ENCODE results near the gene EPHA5. TPM values are rescaled to one million over a fixed set of nuclear protein-coding genes. Genes with fewer than 3 reads are reported as not detected.

The EPHA5 gene
- total RNA-seq, 2 experiments from 2014 or later = not detected

GRCh38 chr4:65453398-65453797 is 216.9 kb downstream of the EPHA5 start:
- Mint-ChIP-seq H3K9me3 (peaks cover 2% of the 10 kb centered on the region), H3K27me3 (ENCODE audit: low read depth) (no peaks in the 10 kb centered on the region), H3K4me3 (no peak overlapping the region), H3K36me3 (ENCODE audit: low read depth) (no peaks in the 10 kb centered on the region), H3K27ac (no peak overlapping the region), H3K4me1 (ENCODE audit: low read depth) (no peaks in the 10 kb centered on the region)
- CTCF ChIA-PET = no interaction called here
- intact Hi-C loops (cut with micrococcal nuclease) = no loop called here
- no peak for DNase-seq

GRCh38 chr4:65450899-65451298 is 219.4 kb downstream of the EPHA5 start:
- CTCF ChIA-PET = no interaction called here
- no peaks in the 10 kb centered on the region for H3K27me3 Mint-ChIP-seq (ENCODE audit: low read depth)

GRCh38 chr4:65437102-65437501 is 233.2 kb downstream of the EPHA5 start:
- Mint-ChIP-seq H3K27me3 (ENCODE audit: low read depth) (no peaks in the 10 kb centered on the region), H3K4me1 (ENCODE audit: low read depth) (no peaks in the 10 kb centered on the region), H3K9me3 (peaks cover 3% of the 10 kb centered on the region), H3K4me3 (no peak overlapping the region), H3K36me3 (ENCODE audit: low read depth) (no peaks in the 10 kb centered on the region), H3K27ac (no peak overlapping the region)
- no peak for DNase-seq
- intact Hi-C loops (cut with micrococcal nuclease) = no loop called here
- CTCF ChIA-PET = no interaction called here

More at GRCh38 chr4:65450899-65451298, 219.4 kb downstream of the EPHA5 start:
- Mint-ChIP-seq H3K4me3 (no peak overlapping the region), H3K4me1 (ENCODE audit: low read depth) (no peaks in the 10 kb centered on the region), H3K9me3 (peaks cover 2% of the 10 kb centered on the region), H3K27ac (no peak overlapping the region), H3K36me3 (ENCODE audit: low read depth) (no peaks in the 10 kb centered on the region)
- DNase-seq = no peak
- intact Hi-C loops (cut with micrococcal nuclease) = no loop called here

GRCh38 chr4:65422109-65422508 is 248.2 kb downstream of the EPHA5 start:
- Mint-ChIP-seq H3K27ac (no peak overlapping the region), H3K36me3 (ENCODE audit: low read depth) (no peaks in the 10 kb centered on the region), H3K27me3 (ENCODE audit: low read depth) (no peaks in the 10 kb centered on the region), H3K9me3 (peaks cover 4% of the 10 kb centered on the region), H3K4me3 (no peak overlapping the region), H3K4me1 (ENCODE audit: low read depth) (no peaks in the 10 kb centered on the region)
- DNase-seq = no peak
- intact Hi-C loops (cut with micrococcal nuclease) = no loop called here
- CTCF ChIA-PET = no interaction called here

GRCh38 chr4:65420036-65420435 is 250.3 kb downstream of the EPHA5 start:
- no peak for DNase-seq
- Mint-ChIP-seq H3K4me1 (ENCODE audit: low read depth) (no peaks in the 10 kb centered on the region), H3K27me3 (ENCODE audit: low read depth) (no peaks in the 10 kb centered on the region), H3K36me3 (ENCODE audit: low read depth) (no peaks in the 10 kb centered on the region), H3K4me3 (no peak overlapping the region), H3K9me3 (no peaks in the 10 kb centered on the region), H3K27ac (no peak overlapping the region)
- CTCF ChIA-PET = no interaction called here
- intact Hi-C loops (cut with micrococcal nuclease) = no loop called here

GRCh38 chr4:65416891-65417290 is 253.4 kb downstream of the EPHA5 start:
- H3K4me3 Mint-ChIP-seq = no peak overlapping the region
- no peaks in the 10 kb centered on the region for H3K36me3 Mint-ChIP-seq (ENCODE audit: low read depth)
- CTCF ChIA-PET = no interaction called here
- no peak overlapping the region for H3K27ac Mint-ChIP-seq
- intact Hi-C loops (cut with micrococcal nuclease) = no loop called here
- no peaks in the 10 kb centered on the region for H3K27me3 Mint-ChIP-seq (ENCODE audit: low read depth)
- H3K9me3 Mint-ChIP-seq = no peaks in the 10 kb centered on the region
- no peak for DNase-seq
- no peaks in the 10 kb centered on the region for H3K4me1 Mint-ChIP-seq (ENCODE audit: low read depth)

GRCh38 chr4:65407483-65407882 is 262.8 kb downstream of the EPHA5 start:
- no peak overlapping the region for H3K27ac Mint-ChIP-seq
- H3K27me3 Mint-ChIP-seq (ENCODE audit: low read depth) = no peaks in the 10 kb centered on the region
- H3K36me3 Mint-ChIP-seq (ENCODE audit: low read depth) = no peaks in the 10 kb centered on the region
- DNase-seq = no peak
- no peaks in the 10 kb centered on the region for H3K4me1 Mint-ChIP-seq (ENCODE audit: low read depth)
- intact Hi-C loops (cut with micrococcal nuclease) = no loop called here
- H3K9me3 Mint-ChIP-seq = peaks cover 3% of the 10 kb centered on the region
- CTCF ChIA-PET = no interaction called here
- no peak overlapping the region for H3K4me3 Mint-ChIP-seq

GRCh38 chr4:65401083-65401482 is 269.2 kb downstream of the EPHA5 start:
- no peak overlapping the region for H3K4me3 Mint-ChIP-seq
- intact Hi-C loops (cut with micrococcal nuclease) = no loop called here
- H3K27me3 Mint-ChIP-seq (ENCODE audit: low read depth) = no peaks in the 10 kb centered on the region
- peaks cover 1% of the 10 kb centered on the region for H3K9me3 Mint-ChIP-seq
- no peak for DNase-seq
- CTCF ChIA-PET = no interaction called here
- H3K27ac Mint-ChIP-seq = no peak overlapping the region
- H3K4me1 Mint-ChIP-seq (ENCODE audit: low read depth) = no peaks in the 10 kb centered on the region
- H3K36me3 Mint-ChIP-seq (ENCODE audit: low read depth) = no peaks in the 10 kb centered on the region

GRCh38 chr4:65399084-65399483 is 271.2 kb downstream of the EPHA5 start:
- no peaks in the 10 kb centered on the region for H3K4me1 Mint-ChIP-seq (ENCODE audit: low read depth)
- H3K27ac Mint-ChIP-seq = no peak overlapping the region
- no peak overlapping the region for H3K4me3 Mint-ChIP-seq
- CTCF ChIA-PET = no interaction called here
- intact Hi-C loops (cut with micrococcal nuclease) = no loop called here
- no peaks in the 10 kb centered on the region for H3K27me3 Mint-ChIP-seq (ENCODE audit: low read depth)
- peaks cover 4% of the 10 kb centered on the region for H3K9me3 Mint-ChIP-seq
- no peaks in the 10 kb centered on the region for H3K36me3 Mint-ChIP-seq (ENCODE audit: low read depth)
- no peak for DNase-seq

- no peaks in the 10 kb centered on the region for H3K27me3 Mint-ChIP-seq (ENCODE audit: low read depth)
- peaks cover 9% of the 10 kb centered on the region for H3K9me3 Mint-ChIP-seq
- no peak overlapping the region for H3K4me3 Mint-ChIP-seq
- no peaks in the 10 kb centered on the region for H3K36me3 Mint-ChIP-seq (ENCODE audit: low read depth)
- no peaks in the 10 kb centered on the region for H3K4me1 Mint-ChIP-seq (ENCODE audit: low read depth)
- no peak overlapping the region for H3K27ac Mint-ChIP-seq
- CTCF ChIA-PET = no interaction called here
- intact Hi-C loops (cut with micrococcal nuclease) = no loop called here
- no peak for DNase-seq
These were observed 277.2 kb downstream of the EPHA5 start for GRCh38 chr4:65393078-65393477.

GRCh38 chr4:65392488-65392887 is 277.8 kb downstream of the EPHA5 start:
- H3K4me3 Mint-ChIP-seq = no peak overlapping the region
- CTCF ChIA-PET = no interaction called here
- H3K4me1 Mint-ChIP-seq (ENCODE audit: low read depth) = no peaks in the 10 kb centered on the region
- H3K27ac Mint-ChIP-seq = no peak overlapping the region
- peaks cover 9% of the 10 kb centered on the region for H3K9me3 Mint-ChIP-seq
- DNase-seq = no peak
- H3K27me3 Mint-ChIP-seq (ENCODE audit: low read depth) = no peaks in the 10 kb centered on the region
- intact Hi-C loops (cut with micrococcal nuclease) = no loop called here
- no peaks in the 10 kb centered on the region for H3K36me3 Mint-ChIP-seq (ENCODE audit: low read depth)

- Mint-ChIP-seq H3K4me3 (no peak overlapping the region), H3K27me3 (ENCODE audit: low read depth) (no peaks in the 10 kb centered on the region), H3K27ac (no peak overlapping the region), H3K4me1 (ENCODE audit: low read depth) (no peaks in the 10 kb centered on the region), H3K36me3 (ENCODE audit: low read depth) (no peaks in the 10 kb centered on the region), H3K9me3 (peaks cover 11% of the 10 kb centered on the region)
- no peak for DNase-seq
- intact Hi-C loops (cut with micrococcal nuclease) = no loop called here
- CTCF ChIA-PET = no interaction called here
These were observed 278.5 kb downstream of the EPHA5 start for GRCh38 chr4:65391814-65392213.

- no peaks in the 10 kb centered on the region for H3K4me1 Mint-ChIP-seq (ENCODE audit: low read depth)
- intact Hi-C loops (cut with micrococcal nuclease) = no loop called here
- no peak overlapping the region for H3K4me3 Mint-ChIP-seq
- peaks cover 11% of the 10 kb centered on the region for H3K9me3 Mint-ChIP-seq
- no peaks in the 10 kb centered on the region for H3K27me3 Mint-ChIP-seq (ENCODE audit: low read depth)
- CTCF ChIA-PET = no interaction called here
- H3K27ac Mint-ChIP-seq = no peak overlapping the region
- no peak for DNase-seq
- no peaks in the 10 kb centered on the region for H3K36me3 Mint-ChIP-seq (ENCODE audit: low read depth)
These were observed 278.9 kb downstream of the EPHA5 start for GRCh38 chr4:65391382-65391781.

GRCh38 chr4:65386927-65387326 is 283.4 kb downstream of the EPHA5 start:
- H3K27me3 Mint-ChIP-seq (ENCODE audit: low read depth) = no peaks in the 10 kb centered on the region
- CTCF ChIA-PET = no interaction called here
- peaks cover 6% of the 10 kb centered on the region for H3K9me3 Mint-ChIP-seq
- DNase-seq = no peak
- H3K4me3 Mint-ChIP-seq = no peak overlapping the region
- no peaks in the 10 kb centered on the region for H3K36me3 Mint-ChIP-seq (ENCODE audit: low read depth)
- H3K27ac Mint-ChIP-seq = no peak overlapping the region
- intact Hi-C loops (cut with micrococcal nuclease) = no loop called here
- no peaks in the 10 kb centered on the region for H3K4me1 Mint-ChIP-seq (ENCODE audit: low read depth)
